Testis (tissue), 3 donors: ENCODE data around the gene PDE10A. TPM values are rescaled to one million over a fixed set of nuclear protein-coding genes. Genes with fewer than 3 reads are reported as not detected.

Experiments used
- DNase-seq: peaks from one replicate; pipeline ENCODE4 v3.0.0-alpha.2; 2019
- H3K27ac ChIP-seq, 2 donors: fragments of 200-600 bp; sonication (generic); one replicate each; pipeline ENCODE4 v1.5.1; 2019
- H3K27me3 ChIP-seq: fragments of 200-600 bp; sonication (generic); one replicate; pipeline ENCODE4 v1.5.1; 2019
- H3K36me3 ChIP-seq: fragments of 200-600 bp; sonication (generic); one replicate; pipeline ENCODE4 v1.5.1; 2017; ENCODE audit warnings: low read depth; ENCODE audit errors: missing control alignments
- H3K4me1 ChIP-seq: fragments of 200-600 bp; sonication (generic); one replicate; pipeline ENCODE4 v1.5.1; 2019
- H3K4me3 ChIP-seq, 2 donors: fragments of 200-600 bp; sonication (generic); one replicate each; pipeline ENCODE4 v1.5.1; 2017 to 2019
- H3K9me3 ChIP-seq: fragments of 200-600 bp; sonication (generic); one replicate; pipeline ENCODE4 v1.5.1; 2017
- POLR2A ChIP-seq: fragments of 450-650 bp; IDR thresholded peaks from one replicate; pipeline ENCODE4 v1.6.1; 2017; ENCODE audit warnings: antibody characterized with exemption, mild to moderate bottlenecking, moderate library complexity
- WGBS, 2 donors: methylation state at CpG; one replicate each; pipeline ENCODE4 v1.1.5; 2018; 5-methylcytosine and 5-hydroxymethylcytosine counted together
- intact Hi-C: fragments of 100-400 bp; cut with DNase I; formaldehyde crosslinking; loops from one replicate; pipeline ENCODE4 v1.15.1; 2023; ENCODE audit warnings: low total_unique reads
- polyA plus RNA-seq: library from polyadenylated mRNA; stranded (reverse); fragments of 350-450 nt; fragmentation: Illumina TruSeq; extraction: RNeasy Lipid Tissue Mini Kit (QIAGEN cat#74804); gene quantifications from one replicate; pipeline ENCODE4 v1.2.3, GENCODE V29; 2014; ENCODE audit warnings: low read depth, low replicate concordance; ENCODE audit not compliant: insufficient read depth
- total RNA-seq, 2 donors: library from RNA; depleted of rRNA; stranded (reverse); fragments of >200 nt; gene quantifications; one replicate each; pipeline ENCODE4 v1.2.3, GENCODE V29; 2016
- TF ChIP-seq, protein P1 (sequence below), 3 experiments: fragments of 450-650 bp in 2 of 3; fragments of 200-600 bp in 1 of 3; sonication (generic) in 1 of 3; IDR thresholded peaks; one replicate each; pipeline ENCODE4 v1.5.1; 2016 to 2019; ENCODE audit warnings: antibody characterized with exemption in 3 of 3, mild to moderate bottlenecking in 2 of 3, moderate library complexity in 1 of 3

The PDE10A gene
- total and polyA plus RNA-seq, 3 donors from 2014 or later, result 15.5 to 22.0 (median 18.0) TPM

DNA sequence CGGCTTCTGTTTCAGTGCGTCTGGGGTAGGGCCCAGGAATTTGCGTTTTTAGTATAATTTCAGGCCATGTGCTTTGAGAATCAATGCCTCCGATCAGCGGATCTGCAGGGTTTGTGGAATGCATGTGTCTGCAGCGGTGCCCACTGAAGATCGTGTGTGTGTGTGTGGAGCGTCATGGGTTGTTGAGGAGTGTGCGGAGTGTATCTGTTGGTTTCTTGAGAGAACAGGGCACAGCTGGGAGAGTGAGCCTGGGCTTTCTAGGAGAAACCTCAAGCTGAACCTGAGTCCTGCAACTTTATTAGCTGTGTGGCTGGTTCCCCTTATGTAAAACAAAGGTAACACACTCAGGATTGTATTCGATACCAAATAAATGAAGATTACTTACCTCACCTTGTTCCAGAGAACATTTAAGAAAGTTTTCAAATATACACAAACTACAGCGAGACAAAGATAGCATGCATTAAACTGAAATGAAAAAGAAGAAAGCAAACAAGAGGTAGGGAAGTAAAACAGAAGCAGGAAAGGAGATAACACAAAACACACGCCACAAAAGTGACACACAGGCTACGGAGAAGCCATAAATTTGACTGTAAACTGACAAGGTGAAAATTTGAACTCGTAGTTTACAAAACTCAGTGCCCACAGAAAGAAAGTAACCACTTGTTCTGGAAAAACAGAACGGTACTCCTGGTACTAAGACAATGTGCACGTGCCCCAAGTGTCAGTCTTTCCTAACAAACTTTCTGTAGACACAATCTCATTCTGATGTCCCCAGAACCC lies 28.8 kb downstream of the PDE10A start:
- no peak overlapping the region for H3K27ac ChIP-seq
- 80 to 85% methylated on average over 16 of the region's 16 CpGs for WGBS, 2 donors

DNA sequence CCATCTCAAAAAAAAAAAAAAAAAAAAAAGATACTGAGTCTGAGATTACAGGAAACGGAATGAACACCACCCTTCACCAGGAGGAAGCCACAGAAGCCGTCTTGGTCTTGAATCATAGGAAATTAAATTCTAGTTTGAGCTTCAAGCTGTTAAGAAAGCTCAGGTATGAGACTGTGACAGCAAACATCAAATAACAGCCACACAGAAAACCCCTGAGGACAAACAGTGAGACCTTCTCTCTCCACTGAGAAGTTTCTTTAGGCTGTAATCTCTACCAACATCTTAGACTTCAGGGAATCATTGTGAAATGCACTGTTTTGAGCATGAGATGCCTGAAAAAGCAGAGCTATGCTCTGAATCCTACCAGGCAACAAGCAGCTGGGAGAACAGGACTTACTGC lies 30.8 kb downstream of the PDE10A start:
- H3K9me3 ChIP-seq, result no peaks in the 10 kb centered on the region
- intact Hi-C loops, result no loop called here
- H3K36me3 ChIP-seq, result no peaks in the 10 kb centered on the region
- no peak for DNase-seq
- no peak overlapping the region for H3K4me3 ChIP-seq
- TF ChIP-seq POLR2A, result no peak
- TF ChIP-seq, protein P1, sequence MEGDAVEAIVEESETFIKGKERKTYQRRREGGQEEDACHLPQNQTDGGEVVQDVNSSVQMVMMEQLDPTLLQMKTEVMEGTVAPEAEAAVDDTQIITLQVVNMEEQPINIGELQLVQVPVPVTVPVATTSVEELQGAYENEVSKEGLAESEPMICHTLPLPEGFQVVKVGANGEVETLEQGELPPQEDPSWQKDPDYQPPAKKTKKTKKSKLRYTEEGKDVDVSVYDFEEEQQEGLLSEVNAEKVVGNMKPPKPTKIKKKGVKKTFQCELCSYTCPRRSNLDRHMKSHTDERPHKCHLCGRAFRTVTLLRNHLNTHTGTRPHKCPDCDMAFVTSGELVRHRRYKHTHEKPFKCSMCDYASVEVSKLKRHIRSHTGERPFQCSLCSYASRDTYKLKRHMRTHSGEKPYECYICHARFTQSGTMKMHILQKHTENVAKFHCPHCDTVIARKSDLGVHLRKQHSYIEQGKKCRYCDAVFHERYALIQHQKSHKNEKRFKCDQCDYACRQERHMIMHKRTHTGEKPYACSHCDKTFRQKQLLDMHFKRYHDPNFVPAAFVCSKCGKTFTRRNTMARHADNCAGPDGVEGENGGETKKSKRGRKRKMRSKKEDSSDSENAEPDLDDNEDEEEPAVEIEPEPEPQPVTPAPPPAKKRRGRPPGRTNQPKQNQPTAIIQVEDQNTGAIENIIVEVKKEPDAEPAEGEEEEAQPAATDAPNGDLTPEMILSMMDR (IDR thresholded peaks at IDR 0.05), result no peak
- 75 to 76% methylated on average over 2 of the region's 2 CpGs for WGBS, 2 donors
- H3K4me1 ChIP-seq, result no peaks in the 10 kb centered on the region
- no peaks in the 10 kb centered on the region for H3K27me3 ChIP-seq
- no peak overlapping the region for H3K27ac ChIP-seq

More for the DNA sequence above, 28.8 kb downstream of the PDE10A start:
- Histone ChIP-seq H3K4me1 (no peaks in the 10 kb centered on the region), H3K9me3 (no peaks in the 10 kb centered on the region), H3K4me3 (no peak overlapping the region), H3K27me3 (no peaks in the 10 kb centered on the region), H3K36me3 (no peaks in the 10 kb centered on the region)
- TF ChIP-seq, protein P1 (IDR thresholded peaks at IDR 0.05), result no peak
- no peak for TF ChIP-seq POLR2A
- DNase-seq, result no peak
- intact Hi-C loops, result no loop called here

DNA sequence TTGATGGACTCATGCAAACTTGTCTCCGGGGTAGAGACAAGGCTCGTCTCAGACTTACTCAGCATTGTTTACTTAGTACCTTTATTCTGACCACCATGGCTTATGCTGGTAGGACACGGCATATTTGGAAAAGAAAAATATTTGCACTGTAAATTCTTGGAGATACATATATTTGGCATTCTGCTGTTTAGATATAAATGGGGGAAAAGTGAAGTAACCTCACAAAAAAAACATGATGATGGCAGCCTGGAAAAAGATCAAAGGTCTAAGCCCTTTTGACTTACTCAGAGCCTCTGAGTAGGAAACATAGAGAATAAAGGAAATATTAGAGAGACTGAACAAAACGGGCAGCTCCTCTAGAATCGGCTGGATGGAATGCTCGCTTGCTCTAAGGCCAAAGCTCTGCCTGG lies 32.5 kb downstream of the PDE10A start:
- Histone ChIP-seq H3K27ac (no peak overlapping the region), H3K36me3 (no peaks in the 10 kb centered on the region), H3K9me3 (no peaks in the 10 kb centered on the region), H3K4me1 (no peaks in the 10 kb centered on the region), H3K4me3 (no peak overlapping the region), H3K27me3 (no peaks in the 10 kb centered on the region)
- no peak for DNase-seq
- WGBS, 2 donors, result 78 to 82% methylated on average over 6 of the region's 6 CpGs
- TF ChIP-seq, protein P1 (IDR thresholded peaks at IDR 0.05), result no peak
- no peak for TF ChIP-seq POLR2A
- intact Hi-C loops, result no loop called here

DNA sequence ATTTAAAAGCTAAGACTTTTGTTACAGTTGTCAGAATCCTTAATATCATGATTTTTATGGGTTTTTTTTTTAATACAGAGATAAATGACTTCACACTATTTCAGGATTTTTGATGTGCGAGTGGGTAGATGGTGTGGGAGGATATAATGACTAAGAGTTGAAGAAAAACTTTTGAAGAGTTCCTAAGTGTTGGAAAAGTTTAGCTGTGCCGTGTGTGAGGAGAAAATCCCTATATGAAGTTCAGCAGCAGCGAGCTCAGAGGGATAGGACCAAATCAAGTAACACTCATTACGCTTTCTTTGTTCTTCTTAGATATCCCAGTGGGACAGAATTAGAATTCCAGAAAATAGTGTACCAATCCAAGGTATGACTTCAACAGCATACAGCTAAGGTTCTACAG lies 34.1 kb downstream of the PDE10A start:
- 82 to 89% methylated on average over 4 of the region's 4 CpGs for WGBS, 2 donors
- intact Hi-C loops, result no loop called here

More for the DNA sequence above, 34.1 kb downstream of the PDE10A start:
- Histone ChIP-seq H3K4me1 (no peaks in the 10 kb centered on the region), H3K27ac (no peak overlapping the region), H3K9me3 (no peaks in the 10 kb centered on the region), H3K36me3 (no peaks in the 10 kb centered on the region), H3K27me3 (no peaks in the 10 kb centered on the region), H3K4me3 (no peak overlapping the region)
- TF ChIP-seq, protein P1 (IDR thresholded peaks at IDR 0.05), result no peak
- no peak for TF ChIP-seq POLR2A
- DNase-seq, result no peak
